ENCODE results near the gene CTXND1.
A peak's percentile ranks its signal among the peaks of the same experiment; 100 is the strongest.
"Not testable (repeated sequence)": the region's sequence is repeated elsewhere in the genome, so short reads cannot be mapped to it uniquely, and the experiment has no call there.

Gene CTXND1

DNA sequence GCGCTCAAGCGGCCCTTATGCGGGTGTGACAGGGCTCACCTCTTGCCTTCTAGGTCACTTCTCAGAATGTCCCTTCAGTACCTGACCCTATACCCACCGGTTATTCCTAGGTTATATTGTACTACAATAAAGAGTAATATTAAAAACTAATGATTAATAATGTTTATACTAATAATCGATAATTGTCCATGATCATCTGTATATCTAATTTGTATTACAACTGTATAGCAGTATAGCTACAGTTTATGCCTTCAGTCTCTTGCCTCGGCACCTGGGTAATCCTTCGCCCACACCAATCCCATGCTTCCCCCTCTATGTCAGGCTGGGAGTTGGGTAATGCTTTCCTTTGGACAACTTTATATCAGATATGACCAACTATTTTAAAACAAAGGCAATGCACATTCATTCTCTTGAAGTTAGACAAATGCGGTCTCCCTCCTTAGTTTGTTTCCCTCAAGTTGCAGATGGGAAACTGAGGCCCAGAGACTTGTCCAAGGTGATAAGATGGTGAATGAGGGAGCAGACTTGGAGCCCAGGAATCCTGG, 95.8 kb downstream of the CTXND1 start:
- no peak for DNase-seq

DNA sequence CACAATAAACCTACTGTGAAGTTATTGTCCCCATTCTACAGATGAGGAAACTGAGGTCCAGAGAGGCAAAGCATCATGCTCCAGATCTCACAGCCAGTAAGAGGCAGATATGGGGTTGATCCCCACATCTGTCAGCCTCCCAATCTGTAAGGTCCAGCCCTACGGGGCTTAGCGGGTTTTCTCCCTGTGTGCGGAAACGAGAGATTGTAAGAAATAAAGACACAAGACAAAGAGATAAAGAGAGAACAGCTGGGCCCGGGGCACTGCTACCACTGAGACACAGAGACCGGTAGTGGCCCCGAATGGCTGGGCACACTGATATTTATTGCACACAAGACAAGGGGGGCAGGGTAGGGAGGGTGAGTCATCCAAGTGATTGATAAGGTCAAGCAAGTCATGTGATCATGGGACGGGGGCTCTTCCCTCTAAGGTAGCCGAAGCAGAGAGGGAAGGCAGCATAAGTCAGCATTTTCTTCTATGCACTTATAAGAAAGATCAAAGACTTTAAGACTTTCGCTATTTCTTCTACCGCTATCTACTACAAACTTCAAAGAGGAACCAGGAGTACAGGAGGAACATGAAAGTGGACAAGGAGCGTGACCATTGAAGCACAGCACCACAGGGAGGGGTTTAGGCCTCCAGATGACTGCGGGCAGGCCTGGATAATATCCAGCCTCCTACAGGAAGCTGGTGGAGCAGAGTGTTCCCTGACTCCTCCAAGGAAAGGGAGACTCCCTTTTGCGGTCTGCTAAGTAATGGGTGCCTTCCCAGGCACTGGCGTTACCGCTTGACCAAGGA, 96.4 kb downstream of the CTXND1 start:
- not testable (repeated sequence) for DNase-seq

- no peak for DNase-seq
These were observed 97.0 kb downstream of the CTXND1 start for GRCh38 chr15:80155001-80155377.

- DNase-seq = no peak
These were observed 97.7 kb downstream of the CTXND1 start for GRCh38 chr15:80154336-80154735.

GRCh38 chr15:80153900-80154299, 98.1 kb downstream of the CTXND1 start:
- no peak for DNase-seq

DNA sequence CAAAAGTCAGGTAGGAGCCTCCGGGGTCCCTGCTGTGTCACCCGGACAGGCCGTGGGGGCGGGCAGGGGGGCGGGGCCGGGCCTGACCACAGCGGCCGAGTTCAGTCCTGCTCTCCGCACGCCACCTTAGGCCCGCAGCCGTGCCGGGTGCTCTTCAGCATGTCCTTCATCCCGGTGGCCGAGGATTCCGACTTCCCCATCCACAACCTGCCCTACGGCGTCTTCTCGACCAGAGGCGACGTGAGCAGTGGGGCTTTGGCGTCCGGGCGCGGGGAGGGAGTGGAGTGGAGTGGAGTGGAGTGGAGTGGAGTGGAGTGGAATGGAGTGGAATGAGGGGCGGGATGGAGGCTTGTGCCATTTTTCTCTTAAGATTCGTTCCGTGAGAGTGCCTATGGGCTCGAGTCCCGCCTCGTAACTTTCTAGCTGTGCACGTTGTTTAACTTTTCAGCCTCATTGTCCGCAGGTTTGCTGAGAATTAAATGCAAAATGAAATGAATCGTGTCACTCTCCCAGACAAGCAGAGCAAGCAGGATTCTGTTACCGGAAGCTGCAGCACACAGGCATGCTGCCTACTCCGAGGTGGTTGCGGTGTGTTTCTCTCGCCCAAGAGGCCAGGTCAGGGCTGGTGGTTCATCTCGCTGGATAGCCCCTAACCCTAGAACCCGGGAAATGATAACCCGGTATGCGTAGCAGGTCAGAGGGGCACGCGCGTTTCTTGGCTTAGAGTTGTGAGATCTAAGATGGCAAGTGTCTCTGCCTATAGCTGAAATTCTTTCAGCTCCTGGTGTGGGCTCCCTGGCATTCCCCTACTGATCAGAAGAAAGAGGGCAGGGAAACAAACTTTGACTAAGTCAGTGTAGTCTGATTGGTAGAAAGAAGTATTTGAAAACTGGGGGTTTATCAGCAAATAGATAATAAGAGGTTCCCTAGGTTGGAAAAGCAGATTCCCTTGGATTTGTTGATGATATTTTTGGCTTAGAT, 98.8 kb downstream of the CTXND1 start, which contains the start of gene FAH:
FAH (plus strand) TSS at position 104 of the 981 bp plus-strand sequence; CDS start at position 160, 56 bp downstream.
- DNase-seq = peak; percentile 44

DNA sequence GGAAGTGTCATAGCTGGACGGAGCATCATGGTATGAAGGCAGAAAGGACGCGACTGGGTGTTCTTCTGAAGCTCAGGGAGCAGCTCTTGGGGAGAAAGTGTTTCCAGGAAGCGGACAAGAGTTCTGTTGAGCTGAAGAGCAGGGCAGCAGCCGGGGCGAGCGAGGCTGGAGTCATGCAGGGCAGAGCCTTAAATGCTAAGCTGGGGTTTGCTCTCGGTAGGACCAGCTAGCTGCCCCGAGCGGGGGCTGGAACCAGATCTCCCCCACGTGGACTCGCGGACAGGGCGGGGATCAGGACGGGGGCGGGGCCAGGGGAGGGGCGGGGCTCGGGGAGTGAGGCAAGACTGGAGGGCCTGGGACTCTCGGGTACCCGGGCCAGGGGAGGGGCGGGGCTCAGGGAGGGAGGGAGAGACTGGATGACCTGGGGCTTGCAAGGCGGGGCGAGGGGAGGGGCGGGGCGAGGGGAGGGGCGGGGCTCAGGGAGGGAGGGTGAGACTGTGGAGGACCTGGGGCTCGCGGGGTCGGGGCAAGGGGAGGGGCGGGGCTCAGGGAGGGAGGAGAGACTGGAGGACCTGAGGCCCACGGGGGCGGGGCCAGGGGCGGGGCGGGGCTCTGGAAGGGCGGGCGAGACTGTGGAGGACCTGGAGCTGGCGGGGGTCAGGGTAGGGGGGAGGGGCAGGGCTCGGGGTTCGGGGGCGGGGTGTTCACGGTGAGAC, 99.7 kb downstream of the CTXND1 start:
- peak; percentile 94 for DNase-seq

- DNase-seq = no peak
These were observed 100.4 kb downstream of the CTXND1 start for GRCh38 chr15:80151576-80151975.

- no peak for DNase-seq
These were observed 100.9 kb downstream of the CTXND1 start for GRCh38 chr15:80151148-80151547.
